T-helper 2 cell treated with Interferon-gamma antibody and Interleukin-4, amounts not matched to agents 5 μg/mL and 100 μg/mL, for 36 hours (primary cell): ENCODE data around the gene RHOC.

Experiments
- DNase-seq: peaks from one replicate; pipeline ENCODE4 v3.0.0; 2021; ENCODE audit warnings: low spot score
- H3K27ac Mint-ChIP-seq: one replicate; pipeline ENCODE4 v1.8.0; 2021; ENCODE audit warnings: mild to moderate bottlenecking, mixed read lengths
- H3K27me3 Mint-ChIP-seq: one replicate; pipeline ENCODE4 v1.8.0; 2021; ENCODE audit warnings: low read depth, mixed read lengths
- H3K36me3 Mint-ChIP-seq: one replicate; pipeline ENCODE4 v1.8.0; 2021; ENCODE audit warnings: low read depth, mixed read lengths
- H3K4me1 Mint-ChIP-seq: one replicate; pipeline ENCODE4 v1.8.0; 2021; ENCODE audit warnings: low read depth, mixed read lengths
- H3K4me3 Mint-ChIP-seq: one replicate; pipeline ENCODE4 v1.8.0; 2022; ENCODE audit warnings: mild to moderate bottlenecking, moderate library complexity, mixed read lengths
- H3K9me3 Mint-ChIP-seq: one replicate; pipeline ENCODE4 v1.8.0; 2021; ENCODE audit warnings: mixed read lengths

RHOC gene

DNA sequence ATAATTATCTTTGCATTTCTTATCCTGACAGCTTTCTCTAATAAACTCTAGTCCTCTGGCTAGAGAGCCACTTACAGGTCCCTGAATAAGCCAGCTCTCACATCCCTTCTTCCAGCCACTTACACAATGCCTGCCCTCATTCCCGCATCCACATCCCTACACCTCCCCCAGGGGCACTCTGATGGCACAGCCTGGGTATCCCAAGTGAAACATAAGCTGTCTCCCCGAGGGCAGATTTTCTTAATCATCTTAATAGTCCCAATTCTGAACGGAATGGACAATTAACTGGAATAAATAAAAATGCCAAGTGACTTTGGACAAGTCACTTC is 4.9 kb downstream of the RHOC start:
- no peak overlapping the region for H3K4me3 Mint-ChIP-seq
- H3K4me1 Mint-ChIP-seq = peaks cover 61% of the 10 kb centered on the region
- DNase-seq = no peak
- H3K27me3 Mint-ChIP-seq = no peaks in the 10 kb centered on the region
- no peaks in the 10 kb centered on the region for H3K9me3 Mint-ChIP-seq
- peaks cover 34% of the 10 kb centered on the region for H3K36me3 Mint-ChIP-seq
- peak overlapping the region; percentile 79 for H3K27ac Mint-ChIP-seq

DNA sequence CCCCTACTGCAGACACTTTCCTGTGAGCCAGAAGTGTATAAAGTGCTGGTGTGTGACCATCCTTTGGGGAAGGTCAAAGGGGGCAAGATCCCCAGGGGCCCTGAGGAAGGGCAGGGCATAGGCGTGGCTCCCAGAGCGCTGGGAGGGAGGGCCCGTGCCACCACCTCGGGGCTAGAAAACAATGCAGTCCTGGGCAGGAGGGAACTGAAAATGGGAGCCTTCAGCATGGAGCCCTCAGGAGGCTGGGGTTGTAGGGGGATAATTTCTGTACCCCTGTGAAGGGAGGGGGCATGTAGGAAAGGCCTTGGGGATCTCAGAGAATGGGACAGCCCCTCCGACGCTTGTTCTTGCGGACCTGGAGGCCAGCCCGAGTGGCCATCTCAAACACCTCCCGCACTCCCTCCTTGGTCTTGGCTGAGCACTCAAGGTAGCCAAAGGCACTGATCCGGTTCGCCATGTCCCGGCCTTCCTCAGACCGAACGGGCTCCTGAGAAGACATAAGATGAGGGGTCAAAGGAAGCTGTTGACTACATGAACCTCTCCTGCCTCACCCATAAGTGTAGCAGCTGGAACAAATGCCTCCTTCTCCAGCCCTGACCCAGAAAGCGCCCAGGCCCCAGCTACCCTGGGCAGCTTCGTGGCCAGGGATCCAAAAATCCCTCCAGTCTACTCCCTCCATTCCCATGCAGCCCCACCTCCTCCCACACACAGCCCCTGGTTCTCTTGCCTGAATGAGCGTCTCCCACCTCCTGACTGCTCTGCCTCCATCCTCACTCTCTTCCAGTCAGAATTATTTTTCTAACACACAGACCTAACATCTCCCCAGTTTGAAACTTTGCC is 5.5 kb downstream of the RHOC start:
- Mint-ChIP-seq H3K9me3 (no peaks in the 10 kb centered on the region), H3K27ac (peak overlapping the region; percentile 91), H3K27me3 (no peaks in the 10 kb centered on the region), H3K4me1 (peaks cover 61% of the 10 kb centered on the region), H3K36me3 (peaks cover 37% of the 10 kb centered on the region), H3K4me3 (peak overlapping the region; percentile 59)
- DNase-seq = no peak

DNA sequence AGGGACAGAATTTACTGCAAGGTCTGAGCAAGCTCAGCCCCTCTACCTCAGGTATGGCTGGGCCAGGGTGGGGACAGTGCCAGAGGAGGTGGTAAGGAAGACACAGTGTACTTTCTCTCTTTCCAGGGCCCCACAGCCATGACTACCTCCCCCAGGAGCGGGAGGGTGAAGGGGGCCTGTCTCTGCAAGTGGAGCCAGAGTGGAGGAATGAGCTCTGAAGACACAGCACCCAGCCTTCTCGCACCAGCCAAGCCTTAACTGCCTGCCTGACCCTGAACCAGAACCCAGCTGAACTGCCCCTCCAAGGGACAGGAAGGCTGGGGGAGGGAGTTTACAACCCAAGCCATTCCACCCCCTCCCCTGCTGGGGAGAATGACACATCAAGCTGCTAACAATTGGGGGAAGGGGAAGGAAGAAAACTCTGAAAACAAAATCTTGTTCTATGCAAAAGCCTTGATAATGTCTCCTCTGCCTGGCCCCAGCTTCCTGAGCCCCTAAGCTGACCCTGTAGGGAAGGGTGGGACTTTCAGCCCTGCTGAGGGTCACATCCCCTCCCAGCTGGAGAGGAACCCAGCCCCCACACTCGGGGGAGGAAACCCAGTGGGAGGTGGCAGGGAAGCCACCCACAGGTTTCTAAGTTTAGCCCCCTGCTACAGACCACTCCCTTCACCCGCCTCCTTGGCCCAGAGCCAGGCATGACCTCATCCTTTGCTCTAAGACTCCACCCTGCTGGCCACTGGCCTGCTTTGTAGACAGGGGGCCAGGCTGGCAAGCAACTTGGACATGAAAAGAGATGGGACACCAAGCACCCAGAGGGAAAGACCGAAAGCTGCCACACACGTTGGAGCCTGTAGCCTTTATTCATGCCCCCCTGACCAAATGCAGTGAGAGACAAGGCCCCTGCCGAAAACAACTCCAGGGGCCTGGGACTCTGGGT is 6.4 kb downstream of the RHOC start:
- Mint-ChIP-seq H3K4me1 (peaks cover 57% of the 10 kb centered on the region), H3K27me3 (no peaks in the 10 kb centered on the region), H3K4me3 (peak overlapping the region; percentile 59), H3K36me3 (peaks cover 37% of the 10 kb centered on the region), H3K9me3 (no peaks in the 10 kb centered on the region), H3K27ac (peak overlapping the region; percentile 91)
- DNase-seq = peak; percentile 64

DNA sequence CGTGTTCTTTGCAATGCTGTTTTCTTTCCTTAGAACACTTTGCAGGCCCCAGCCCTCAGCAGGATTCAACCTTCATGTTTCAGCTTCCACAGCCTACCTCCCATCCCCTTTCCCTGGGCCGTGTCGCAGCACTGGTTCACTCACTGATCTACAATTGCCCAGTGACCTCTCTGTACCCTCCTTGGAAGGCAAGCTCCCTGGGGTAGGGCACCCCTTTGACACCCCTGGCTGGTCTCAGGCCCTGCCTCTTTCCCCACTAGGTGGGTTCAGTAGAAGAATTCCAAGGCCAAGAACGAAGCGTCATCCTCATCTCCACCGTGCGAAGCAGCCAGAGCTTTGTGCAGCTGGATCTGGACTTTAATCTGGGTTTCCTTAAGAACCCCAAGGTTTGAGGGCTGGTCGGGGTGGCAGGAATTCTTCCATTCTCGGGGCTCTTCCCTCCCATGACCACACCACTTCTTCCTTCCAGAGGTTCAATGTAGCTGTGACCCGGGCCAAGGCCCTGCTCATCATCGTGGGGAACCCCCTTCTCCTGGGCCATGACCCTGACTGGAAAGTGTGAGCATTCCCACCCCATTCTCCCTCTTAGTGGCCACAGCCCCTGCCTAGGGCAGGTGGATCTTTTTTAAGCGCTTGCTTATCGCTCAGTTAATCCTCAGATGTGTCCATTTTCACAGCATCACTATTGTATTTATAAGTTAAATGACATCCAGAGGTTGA is 7.3 kb downstream of the RHOC start:
- no peak for DNase-seq
- Mint-ChIP-seq H3K36me3 (peaks cover 41% of the 10 kb centered on the region), H3K27me3 (no peaks in the 10 kb centered on the region), H3K9me3 (no peaks in the 10 kb centered on the region), H3K27ac (peak overlapping the region; percentile 91), H3K4me1 (peaks cover 48% of the 10 kb centered on the region), H3K4me3 (no peak overlapping the region)

DNA sequence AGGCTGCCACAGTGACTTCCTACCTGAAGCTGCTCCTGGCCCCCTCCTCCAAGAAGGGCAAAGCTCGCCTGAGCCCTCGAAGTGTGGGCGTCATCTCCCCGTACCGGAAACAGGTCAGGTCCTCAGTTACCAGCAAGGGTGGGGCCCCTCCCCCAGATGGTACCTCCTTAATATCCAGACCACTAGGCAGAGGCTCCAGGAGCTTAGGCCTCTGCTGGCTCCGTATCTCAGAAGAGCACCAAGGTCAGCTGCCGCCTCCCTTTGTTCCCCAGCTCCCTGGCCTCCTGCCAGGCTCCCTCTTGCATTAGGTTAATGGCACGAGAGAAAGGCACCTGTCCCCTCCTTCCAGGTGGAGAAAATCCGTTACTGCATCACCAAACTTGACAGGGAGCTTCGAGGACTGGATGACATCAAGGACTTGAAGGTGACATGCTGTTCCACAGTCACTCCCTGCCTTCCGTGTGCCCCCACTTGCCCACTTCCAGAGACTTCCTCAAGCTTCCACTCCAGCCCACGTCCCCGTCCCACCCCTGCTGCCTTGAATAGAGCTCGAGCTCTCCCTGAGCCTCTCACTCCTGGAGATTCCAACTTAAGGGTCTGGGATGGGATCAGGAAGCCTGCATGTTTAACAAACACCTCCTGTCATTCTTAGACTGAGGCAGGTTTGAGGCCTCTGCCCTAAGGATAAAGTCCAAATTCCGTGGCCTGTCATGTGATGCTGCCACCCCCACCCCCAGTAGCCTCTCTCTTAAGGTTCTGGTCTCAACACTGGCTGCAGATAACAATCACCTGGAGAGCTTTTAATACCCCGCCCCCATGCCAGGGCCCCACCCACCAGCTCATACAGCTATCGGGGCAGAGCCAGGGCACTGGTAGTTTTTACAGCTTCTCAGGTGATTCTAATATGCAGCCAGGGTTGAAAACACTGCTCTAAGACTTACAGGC is 8.3 kb downstream of the RHOC start:
- Mint-ChIP-seq H3K27ac (no peak overlapping the region), H3K27me3 (no peaks in the 10 kb centered on the region), H3K4me3 (no peak overlapping the region), H3K4me1 (peaks cover 39% of the 10 kb centered on the region), H3K36me3 (peaks cover 41% of the 10 kb centered on the region), H3K9me3 (no peaks in the 10 kb centered on the region)
- no peak for DNase-seq

DNA sequence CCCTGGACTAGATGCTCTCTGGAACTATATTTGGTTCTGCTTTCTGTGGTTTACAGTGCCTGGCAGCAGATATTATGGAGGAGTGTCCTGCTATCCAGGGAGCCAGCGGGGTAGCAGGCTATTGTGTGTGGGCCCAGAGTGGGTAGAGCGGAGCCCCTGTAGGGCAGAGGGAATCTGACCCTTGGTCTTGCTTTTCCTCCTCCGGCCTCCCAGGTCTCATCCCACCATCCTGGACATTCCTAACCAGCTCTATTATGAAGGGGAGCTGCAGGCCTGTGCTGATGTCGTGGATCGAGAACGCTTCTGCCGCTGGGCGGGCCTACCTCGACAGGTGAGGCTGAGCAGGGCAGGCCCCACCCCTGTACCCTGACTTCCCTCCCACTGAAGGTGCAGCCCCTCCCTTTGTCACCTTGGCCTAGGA is 9.1 kb downstream of the RHOC start:
- H3K36me3 Mint-ChIP-seq = peaks cover 40% of the 10 kb centered on the region
- no peak for DNase-seq
- H3K9me3 Mint-ChIP-seq = no peaks in the 10 kb centered on the region
- H3K27ac Mint-ChIP-seq = no peak overlapping the region
- H3K27me3 Mint-ChIP-seq = no peaks in the 10 kb centered on the region
- H3K4me1 Mint-ChIP-seq = peaks cover 34% of the 10 kb centered on the region
- H3K4me3 Mint-ChIP-seq = no peak overlapping the region

DNA sequence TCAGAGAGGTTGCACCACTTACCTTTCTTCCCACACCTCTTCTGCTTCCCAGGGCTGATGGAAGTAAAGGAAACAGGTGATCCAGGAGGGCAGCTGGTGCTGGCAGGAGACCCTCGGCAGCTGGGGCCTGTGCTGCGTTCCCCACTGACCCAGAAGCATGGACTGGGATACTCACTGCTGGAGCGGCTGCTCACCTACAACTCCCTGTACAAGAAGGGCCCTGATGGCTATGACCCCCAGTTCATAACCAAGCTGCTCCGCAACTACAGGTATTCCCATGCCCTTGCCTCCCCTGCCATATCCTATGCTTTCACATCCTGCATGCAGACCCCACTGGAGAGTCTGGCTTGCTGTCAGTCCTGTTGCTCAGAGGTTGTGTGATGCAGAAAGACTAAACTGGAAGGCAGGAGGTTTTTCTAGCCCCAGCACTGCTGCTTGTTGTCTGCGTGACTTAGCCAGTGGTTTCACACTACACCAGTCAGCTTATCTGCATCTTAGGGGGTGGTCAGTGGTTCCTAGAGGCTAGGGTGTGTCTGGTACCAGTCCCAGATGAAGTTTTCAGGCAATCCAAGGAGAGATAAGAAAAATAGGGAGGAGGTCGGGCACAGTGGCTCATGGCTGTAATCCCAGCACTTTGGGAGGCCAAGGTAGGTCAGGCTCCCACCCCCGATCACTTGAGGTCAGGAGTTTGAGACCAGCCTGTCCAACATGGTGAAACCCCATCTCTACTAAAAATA is 10.2 kb downstream of the RHOC start:
- peaks cover 39% of the 10 kb centered on the region for H3K36me3 Mint-ChIP-seq
- no peaks in the 10 kb centered on the region for H3K27me3 Mint-ChIP-seq
- no peak overlapping the region for H3K4me3 Mint-ChIP-seq
- no peak for DNase-seq
- peaks cover 24% of the 10 kb centered on the region for H3K4me1 Mint-ChIP-seq
- H3K9me3 Mint-ChIP-seq = no peaks in the 10 kb centered on the region
- H3K27ac Mint-ChIP-seq = peak overlapping the region; percentile 36

DNA sequence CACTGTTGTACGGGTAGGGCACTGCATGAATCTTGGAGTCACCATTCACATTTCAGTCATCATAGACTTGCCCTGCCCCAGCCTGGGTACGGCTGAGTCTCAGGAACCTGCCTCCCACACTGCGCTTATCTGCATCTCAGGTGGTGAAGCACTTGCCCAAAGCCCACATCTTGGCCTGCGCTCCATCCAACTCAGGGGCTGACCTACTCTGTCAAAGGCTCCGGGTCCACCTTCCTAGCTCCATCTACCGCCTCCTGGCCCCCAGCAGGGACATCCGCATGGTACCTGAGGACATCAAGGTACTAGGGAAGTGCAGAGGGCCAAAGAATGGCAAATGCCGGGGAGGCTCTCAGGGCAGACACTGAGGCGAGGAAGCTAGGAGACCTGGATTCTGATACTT is 11.7 kb downstream of the RHOC start:
- Mint-ChIP-seq H3K4me3 (no peak overlapping the region), H3K27ac (no peak overlapping the region)

DNA sequence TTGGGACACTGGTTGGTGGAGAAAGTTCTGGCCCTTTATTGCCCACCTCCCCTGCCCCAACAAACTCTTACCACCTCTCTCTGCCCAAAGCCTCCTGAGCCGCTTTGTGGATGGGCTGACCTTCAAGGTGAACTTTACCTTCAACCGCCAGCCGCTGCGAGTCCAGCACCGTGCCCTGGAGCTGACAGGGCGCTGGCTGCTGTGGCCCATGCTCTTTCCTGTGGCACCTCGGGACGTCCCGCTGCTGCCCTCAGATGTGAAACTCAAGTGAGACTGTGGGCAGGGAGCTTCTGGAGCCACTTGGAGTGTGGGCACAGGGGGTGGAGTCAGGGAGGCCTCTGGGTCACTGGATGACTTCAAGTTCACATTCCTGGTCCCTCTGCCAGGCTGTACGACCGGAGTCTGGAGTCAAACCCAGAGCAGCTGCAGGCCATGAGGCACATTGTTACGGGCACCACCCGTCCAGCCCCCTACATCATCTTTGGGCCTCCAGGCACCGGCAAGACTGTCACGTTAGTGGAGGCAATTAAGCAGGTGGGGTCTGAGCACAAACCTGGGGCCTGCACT is 12.5 kb downstream of the RHOC start:
- Mint-ChIP-seq H3K9me3 (no peaks in the 10 kb centered on the region), H3K27ac (no peak overlapping the region), H3K36me3 (peaks cover 38% of the 10 kb centered on the region), H3K4me1 (peaks cover 3% of the 10 kb centered on the region), H3K27me3 (no peaks in the 10 kb centered on the region), H3K4me3 (no peak overlapping the region)
- no peak for DNase-seq

More for the DNA sequence above, 11.7 kb downstream of the RHOC start:
- Mint-ChIP-seq H3K4me1 (peaks cover 10% of the 10 kb centered on the region), H3K36me3 (peaks cover 39% of the 10 kb centered on the region), H3K27me3 (no peaks in the 10 kb centered on the region), H3K9me3 (no peaks in the 10 kb centered on the region)
- no peak for DNase-seq

DNA sequence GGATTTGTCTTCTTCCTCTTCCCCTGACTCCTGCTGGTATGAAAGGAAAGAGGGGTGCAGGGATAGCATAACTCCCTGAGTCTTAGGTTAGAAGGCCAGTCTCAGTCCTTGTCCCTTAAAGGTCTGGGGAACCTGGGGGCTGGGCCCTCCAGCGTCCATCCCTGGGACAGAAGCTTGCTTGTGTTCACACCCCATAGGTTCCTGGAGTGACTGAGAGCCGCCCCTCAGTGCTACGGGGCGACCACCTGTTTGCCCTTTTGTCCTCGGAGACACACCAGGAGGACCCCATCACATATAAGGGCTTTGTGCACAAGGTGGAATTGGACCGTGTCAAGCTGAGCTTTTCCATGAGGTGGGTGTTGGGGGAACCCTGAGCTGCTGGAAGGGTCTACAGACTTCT is 13.1 kb downstream of the RHOC start:
- no peak for DNase-seq
- Mint-ChIP-seq H3K36me3 (peaks cover 33% of the 10 kb centered on the region), H3K4me1 (no peaks in the 10 kb centered on the region), H3K4me3 (no peak overlapping the region), H3K9me3 (no peaks in the 10 kb centered on the region), H3K27me3 (no peaks in the 10 kb centered on the region), H3K27ac (no peak overlapping the region)

DNA sequence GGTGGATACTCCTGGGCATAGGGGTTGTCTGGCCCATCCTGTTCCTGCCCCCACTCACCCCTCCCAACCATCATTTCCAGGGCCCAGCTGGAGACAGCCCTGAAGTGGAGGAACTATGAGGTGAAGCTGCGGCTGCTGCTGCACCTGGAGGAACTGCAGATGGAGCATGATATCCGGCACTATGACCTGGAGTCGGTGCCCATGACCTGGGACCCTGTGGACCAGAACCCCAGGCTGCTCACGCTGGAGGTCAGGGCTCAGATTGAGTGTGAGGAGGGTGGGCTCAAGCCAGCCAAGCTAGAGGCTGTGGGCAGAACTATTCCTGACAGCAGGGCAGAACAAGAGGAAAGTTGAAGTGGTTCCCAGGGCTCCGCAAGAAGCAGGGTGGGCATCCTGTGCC is 14.2 kb downstream of the RHOC start:
- Mint-ChIP-seq H3K27ac (no peak overlapping the region), H3K36me3 (peaks cover 30% of the 10 kb centered on the region), H3K4me1 (no peaks in the 10 kb centered on the region), H3K9me3 (no peaks in the 10 kb centered on the region), H3K27me3 (no peaks in the 10 kb centered on the region), H3K4me3 (no peak overlapping the region)
- DNase-seq = no peak

DNA sequence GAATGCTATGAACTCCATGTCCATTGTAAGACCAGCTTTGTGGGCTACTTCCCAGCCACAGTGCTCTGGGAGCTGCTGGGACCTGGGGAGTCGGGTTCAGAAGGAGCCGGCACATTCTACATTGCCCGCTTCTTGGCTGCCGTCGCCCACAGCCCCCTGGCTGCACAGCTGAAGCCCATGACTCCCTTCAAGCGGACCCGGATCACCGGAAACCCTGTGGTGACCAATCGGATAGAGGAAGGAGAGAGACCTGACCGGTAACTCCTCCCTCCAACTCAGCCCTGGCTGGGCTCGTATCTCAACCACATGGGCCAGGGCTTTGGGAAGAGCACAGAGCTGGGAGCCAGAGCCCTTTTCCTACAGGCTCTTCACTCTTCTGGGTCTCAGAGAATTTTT is 17.1 kb downstream of the RHOC start:
- peaks cover 22% of the 10 kb centered on the region for H3K36me3 Mint-ChIP-seq
- H3K4me3 Mint-ChIP-seq = no peak overlapping the region
- H3K27ac Mint-ChIP-seq = no peak overlapping the region
- no peak for DNase-seq
- H3K4me1 Mint-ChIP-seq = peaks cover 3% of the 10 kb centered on the region
- no peaks in the 10 kb centered on the region for H3K27me3 Mint-ChIP-seq
- H3K9me3 Mint-ChIP-seq = no peaks in the 10 kb centered on the region
